ENCODE data around the gene EEF2KMT.
"Not testable (repeated sequence)": the region's sequence is repeated elsewhere in the genome, so short reads cannot be mapped to it uniquely, and the experiment has no call there.

DNA sequence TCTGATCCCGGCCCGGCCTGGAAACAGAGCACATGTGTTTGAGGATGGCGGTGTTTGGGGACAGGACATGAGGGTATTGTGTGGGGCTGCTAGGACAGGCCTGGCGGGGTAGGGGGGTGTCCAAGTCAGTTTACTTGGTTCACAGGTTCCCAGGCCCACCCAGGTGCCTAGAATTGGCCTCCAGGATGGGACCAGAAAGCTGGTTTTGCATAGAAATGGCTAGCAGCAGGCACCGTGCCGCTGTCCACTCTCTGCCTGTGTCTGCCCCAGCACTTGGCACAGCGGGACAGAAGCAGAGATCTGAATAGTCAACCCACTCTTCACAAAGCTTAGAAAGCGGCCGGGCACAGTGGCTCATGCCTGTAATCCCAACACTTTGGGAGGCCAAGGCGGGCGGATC lies 11.9 kb downstream of the EEF2KMT start:
- TF ChIP-seq CTCF, POLR2A, EP300 (IDR thresholded peaks at IDR 0.05): not testable (repeated sequence)

All from upper lobe of left lung (tissue), 4 donors.